ENCODE results near the gene MOB4. TPM values are rescaled to one million over a fixed set of nuclear protein-coding genes. Genes with fewer than 3 reads are reported as not detected.

The MOB4 gene
- total RNA-seq, 4 donors from 2014 or later = 12.3 to 27.9 (median 25.3) TPM

GRCh38 chr2:197597166-197597565 lies 81.3 kb downstream of the MOB4 start:
- TF ChIP-seq CTCF (IDR thresholded peaks at IDR 0.05) = no peak
- TF ChIP-seq POLR2AphosphoS5 (IDR thresholded peaks at IDR 0.05) = no peak
- TF ChIP-seq POLR2A (IDR thresholded peaks at IDR 0.05) = no peak
- TF ChIP-seq EP300 (IDR thresholded peaks at IDR 0.05; ENCODE audit: low read depth) = no peak
- Histone ChIP-seq H3K27ac (no peak overlapping the region), H3K4me1 (no peaks in the 10 kb centered on the region), H3K27me3 (no peaks in the 10 kb centered on the region), H3K9me3 (no peaks in the 10 kb centered on the region), H3K36me3 (no peaks in the 10 kb centered on the region), H3K4me3 (no peak overlapping the region)
- 80 to 89% methylated on average over 1 to 4 of the region's 4 CpGs for WGBS, 2 donors (ENCODE audit: low coverage in 1 of 2)
- intact Hi-C loops (cut with DNase I; ENCODE audit: low total_unique reads) (no loop called here), in situ Hi-C loops (cut with MboI; ENCODE audit: low pct_ligation_motif_present in 1 of 4, low pct_unique_long_range_greater_than_20kb in 1 of 4, low sequenced_read_pairs in 3 of 4) (no loop called here)
- DNase-seq = no peak

GRCh38 chr2:197598450-197598849 lies 82.6 kb downstream of the MOB4 start:
- H3K4me1 ChIP-seq = no peaks in the 10 kb centered on the region
- H3K27me3 ChIP-seq = no peaks in the 10 kb centered on the region
- H3K9me3 ChIP-seq = no peaks in the 10 kb centered on the region
- H3K36me3 ChIP-seq = no peaks in the 10 kb centered on the region
- in situ Hi-C loops (cut with MboI; ENCODE audit: low pct_ligation_motif_present in 1 of 4, low pct_unique_long_range_greater_than_20kb in 1 of 4, low sequenced_read_pairs in 3 of 4) (no loop called here), intact Hi-C loops (cut with DNase I; ENCODE audit: low total_unique reads) (no loop called here)
- DNase-seq = no peak
- H3K27ac ChIP-seq = no peak overlapping the region
- H3K4me3 ChIP-seq = no peak overlapping the region
- WGBS, 2 donors (ENCODE audit: low coverage in 1 of 2) = 93% methylated on average over 3 to 5 of the region's 5 CpGs
- no peak for TF ChIP-seq POLR2A (IDR thresholded peaks at IDR 0.05)
- no peak for TF ChIP-seq EP300 (IDR thresholded peaks at IDR 0.05; ENCODE audit: low read depth)
- TF ChIP-seq POLR2AphosphoS5 (IDR thresholded peaks at IDR 0.05) = no peak
- no peak for TF ChIP-seq CTCF (IDR thresholded peaks at IDR 0.05)

- no peak for TF ChIP-seq POLR2A (IDR thresholded peaks at IDR 0.05)
- no peak for TF ChIP-seq EP300 (IDR thresholded peaks at IDR 0.05; ENCODE audit: low read depth)
- TF ChIP-seq POLR2AphosphoS5 (IDR thresholded peaks at IDR 0.05) = no peak
- peak in 3 of 5 experiments; percentile 17 to 30 (median 25) for TF ChIP-seq CTCF (IDR thresholded peaks at IDR 0.05)
- Histone ChIP-seq H3K4me1 (no peaks in the 10 kb centered on the region), H3K36me3 (no peaks in the 10 kb centered on the region), H3K9me3 (no peaks in the 10 kb centered on the region), H3K27ac (no peak overlapping the region), H3K4me3 (no peak overlapping the region), H3K27me3 (no peaks in the 10 kb centered on the region)
- 50 to 62% methylated on average over 10 to 11 of the region's 11 CpGs for WGBS, 2 donors (ENCODE audit: low coverage in 1 of 2)
- intact Hi-C loops (cut with DNase I; ENCODE audit: low total_unique reads) = no loop called here
- in situ Hi-C loops (cut with MboI; ENCODE audit: low pct_ligation_motif_present in 1 of 4, low pct_unique_long_range_greater_than_20kb in 1 of 4, low sequenced_read_pairs in 3 of 4) = no loop called here
- no peak for DNase-seq
Observed at GRCh38 chr2:197599285-197599965, 83.6 kb downstream of the MOB4 start.

- TF ChIP-seq EP300 (IDR thresholded peaks at IDR 0.05; ENCODE audit: low read depth) = no peak
- TF ChIP-seq POLR2A (IDR thresholded peaks at IDR 0.05) = no peak
- TF ChIP-seq POLR2AphosphoS5 (IDR thresholded peaks at IDR 0.05) = no peak
- no peak for TF ChIP-seq CTCF (IDR thresholded peaks at IDR 0.05)
- 89 to 91% methylated on average over 3 to 5 of the region's 5 CpGs for WGBS, 2 donors (ENCODE audit: low coverage in 1 of 2)
- H3K36me3 ChIP-seq = no peaks in the 10 kb centered on the region
Observed at GRCh38 chr2:197600306-197600705, 84.4 kb downstream of the MOB4 start.

More at GRCh38 chr2:197600306-197600705, 84.4 kb downstream of the MOB4 start:
- intact Hi-C loops (cut with DNase I; ENCODE audit: low total_unique reads) (no loop called here), in situ Hi-C loops (cut with MboI; ENCODE audit: low pct_ligation_motif_present in 1 of 4, low pct_unique_long_range_greater_than_20kb in 1 of 4, low sequenced_read_pairs in 3 of 4) (no loop called here)
- Histone ChIP-seq H3K27ac (no peak overlapping the region), H3K27me3 (no peaks in the 10 kb centered on the region), H3K4me1 (no peaks in the 10 kb centered on the region), H3K9me3 (no peaks in the 10 kb centered on the region), H3K4me3 (no peak overlapping the region)
- no peak for DNase-seq

Data from transverse colon (tissue), 4 donors.